DOHH2 (cell line): Measurements from ENCODE around the gene TSPAN8.
"Not testable (repeated sequence)": the region's sequence is repeated elsewhere in the genome, so short reads cannot be mapped to it uniquely, and the experiment has no call there.

Experiments used
- H3F3A ChIP-seq: fragments of 200-600 bp; sonication (generic), shearing (Covaris generic); 2 replicates; pipeline ENCODE4 v1.6.0; 2016; ENCODE audit warnings: antibody characterized with exemption, mild to moderate bottlenecking; ENCODE audit not compliant: control insufficient read depth, insufficient read depth
- H3K27ac ChIP-seq: fragments of 200-600 bp; sonication (generic); 2 replicates; pipeline ENCODE4 v1.5.1; 2014; ENCODE audit warnings: low read depth, mild to moderate bottlenecking, low read length, moderate library complexity
- H3K27me3 ChIP-seq: fragments of 200-600 bp; sonication (generic); 2 replicates; pipeline ENCODE4 v1.6.1; 2014; ENCODE audit warnings: mild to moderate bottlenecking, low read length, mixed read lengths; ENCODE audit not compliant: control insufficient read depth
- H3K36me3 ChIP-seq: fragments of 200-600 bp; sonication (generic); 2 replicates; pipeline ENCODE4 v1.6.1; 2014; ENCODE audit warnings: mild to moderate bottlenecking, low read length, moderate library complexity, mixed read lengths; ENCODE audit not compliant: control insufficient read depth
- H3K4me1 ChIP-seq: fragments of 200-600 bp; sonication (generic); 2 replicates; pipeline ENCODE4 v1.6.1; 2014; ENCODE audit warnings: mild to moderate bottlenecking, low read length, mixed read lengths; ENCODE audit not compliant: control insufficient read depth
- H3K4me2 ChIP-seq: fragments of 200-600 bp; sonication (generic); 2 replicates; pipeline ENCODE4 v1.6.0; 2014; ENCODE audit warnings: mild to moderate bottlenecking, low read length, moderate library complexity
- H3K4me3 ChIP-seq: fragments of 200-600 bp; sonication (generic); 2 replicates; pipeline ENCODE4 v1.5.1; 2014; ENCODE audit warnings: mild to moderate bottlenecking, low read length, mixed read lengths
- H3K79me2 ChIP-seq: fragments of 200-600 bp; sonication (generic); 2 replicates; pipeline ENCODE4 v1.6.1; 2014; ENCODE audit warnings: mild to moderate bottlenecking, low read length, mixed read lengths; ENCODE audit not compliant: control insufficient read depth
- H3K9me2 ChIP-seq: fragments of 200-600 bp; sonication (generic); replicated peaks from 2 replicates; pipeline ENCODE4 v1.6.1; 2014; ENCODE audit warnings: mild to moderate bottlenecking, low read length, mixed read lengths; ENCODE audit not compliant: control insufficient read depth
- H3K9me3 ChIP-seq: fragments of 200-600 bp; sonication (generic); 2 replicates; pipeline ENCODE4 v1.6.1; 2014; ENCODE audit warnings: antibody characterized with exemption, low read length, mixed read lengths; ENCODE audit not compliant: control insufficient read depth, insufficient read depth
- H4K20me1 ChIP-seq: fragments of 200-600 bp; sonication (generic); 2 replicates; pipeline ENCODE4 v1.6.0; 2014; ENCODE audit warnings: low read depth, mild to moderate bottlenecking, antibody characterized with exemption, low read length, moderate library complexity; ENCODE audit not compliant: control insufficient read depth, insufficient read depth
- CTCF ChIP-seq: fragments of 200-600 bp; sonication (generic); IDR thresholded peaks from one replicate; pipeline ENCODE4 v1.5.1; 2014; ENCODE audit warnings: antibody characterized with exemption, mild to moderate bottlenecking, low read depth, low read length; ENCODE audit not compliant: poor library complexity, severe bottlenecking
- EZH2phosphoT487 ChIP-seq: fragments of 200-600 bp; sonication (generic); IDR thresholded peaks from 2 replicates; pipeline ENCODE4 v1.6.1; 2017; ENCODE audit warnings: borderline replicate concordance, mild to moderate bottlenecking, antibody characterized with exemption, low read length, moderate library complexity, mixed read lengths

The TSPAN8 gene

DNA sequence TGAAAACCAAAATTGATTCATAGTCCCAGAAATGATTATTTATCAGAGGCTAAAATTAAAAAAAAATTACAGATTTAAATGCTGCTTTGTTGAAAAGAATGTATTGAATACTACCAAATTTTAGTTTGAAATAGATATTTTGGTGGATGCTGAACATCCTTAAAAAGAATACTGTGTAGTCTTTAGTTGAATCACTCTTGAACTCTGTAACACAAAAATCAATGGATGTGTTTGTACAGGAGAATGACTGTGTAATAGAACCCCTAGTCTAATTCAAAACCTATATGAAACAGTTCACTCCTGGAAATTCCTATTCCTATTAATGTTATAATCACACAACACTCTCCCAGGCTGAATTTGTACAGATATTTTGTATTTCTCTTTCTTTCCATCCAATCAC is 1.5 kb upstream of the TSPAN8 start:
- Histone ChIP-seq H3K36me3 (no peaks in the 10 kb centered on the region), H4K20me1 (no peaks in the 10 kb centered on the region), H3K4me1 (no peaks in the 10 kb centered on the region), H3K4me3 (no peak overlapping the region), H3K9me2 (no peaks in the 10 kb centered on the region), H3K9me3 (no peaks in the 10 kb centered on the region), H3K4me2 (no peak overlapping the region), H3K27ac (no peak overlapping the region), H3K27me3 (0 out of 2 replicates have a peak, but pooled peaks cover 4% of the 10 kb centered on the region), H3K79me2 (no peaks in the 10 kb centered on the region), H3F3A (no peaks in the 10 kb centered on the region)
- TF ChIP-seq EZH2phosphoT487 = no peak

DNA sequence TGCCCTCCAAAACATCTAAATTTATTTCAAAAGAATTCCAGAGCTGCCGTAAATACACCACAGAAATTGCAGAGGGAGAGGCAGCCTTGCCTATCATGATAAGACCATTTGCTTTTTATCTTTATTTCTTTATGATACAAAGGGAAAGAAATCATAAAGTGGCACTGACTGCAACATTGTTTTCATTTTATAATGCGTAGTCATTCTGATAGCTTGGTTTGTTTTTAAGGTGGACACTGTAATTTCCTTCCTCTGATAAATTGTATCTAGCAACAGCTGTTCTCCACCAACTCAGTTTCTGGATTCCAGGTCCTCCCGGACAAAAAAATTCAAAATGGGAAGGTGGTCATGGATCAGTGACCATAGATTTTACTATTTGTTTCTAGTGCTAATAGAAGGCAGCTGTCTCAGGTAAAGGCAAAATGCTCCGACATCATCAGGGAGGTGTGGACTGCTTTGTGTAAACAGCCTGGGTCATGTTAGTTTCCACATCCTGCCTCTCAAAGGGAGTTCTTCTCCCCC is 623 bp upstream of the TSPAN8 start:
- Histone ChIP-seq H3K4me1 (no peaks in the 10 kb centered on the region), H3K27ac (no peak overlapping the region), H4K20me1 (no peaks in the 10 kb centered on the region)

GRCh38 chr12:71155225-71155624 is 2.6 kb downstream of the TSPAN8 start:
- Histone ChIP-seq H3K79me2 (no peaks in the 10 kb centered on the region), H3K27me3 (0 out of 2 replicates have a peak, but pooled peaks cover 4% of the 10 kb centered on the region), H3K9me2 (no peaks in the 10 kb centered on the region), H3K27ac (no peak overlapping the region), H3F3A (no peaks in the 10 kb centered on the region), H3K4me3 (no peak overlapping the region), H3K36me3 (no peaks in the 10 kb centered on the region), H4K20me1 (no peaks in the 10 kb centered on the region), H3K4me2 (no peak overlapping the region), H3K4me1 (no peaks in the 10 kb centered on the region), H3K9me3 (no peaks in the 10 kb centered on the region)
- TF ChIP-seq CTCF (no peak), EZH2phosphoT487 (no peak)

More for the DNA sequence above, 623 bp upstream of the TSPAN8 start:
- Histone ChIP-seq H3F3A (no peaks in the 10 kb centered on the region), H3K27me3 (0 out of 2 replicates have a peak, but pooled peaks cover 4% of the 10 kb centered on the region), H3K4me3 (no peak overlapping the region), H3K79me2 (no peaks in the 10 kb centered on the region), H3K36me3 (no peaks in the 10 kb centered on the region), H3K4me2 (no peak overlapping the region), H3K9me3 (no peaks in the 10 kb centered on the region), H3K9me2 (no peaks in the 10 kb centered on the region)
- TF ChIP-seq CTCF (no peak), EZH2phosphoT487 (no peak)

DNA sequence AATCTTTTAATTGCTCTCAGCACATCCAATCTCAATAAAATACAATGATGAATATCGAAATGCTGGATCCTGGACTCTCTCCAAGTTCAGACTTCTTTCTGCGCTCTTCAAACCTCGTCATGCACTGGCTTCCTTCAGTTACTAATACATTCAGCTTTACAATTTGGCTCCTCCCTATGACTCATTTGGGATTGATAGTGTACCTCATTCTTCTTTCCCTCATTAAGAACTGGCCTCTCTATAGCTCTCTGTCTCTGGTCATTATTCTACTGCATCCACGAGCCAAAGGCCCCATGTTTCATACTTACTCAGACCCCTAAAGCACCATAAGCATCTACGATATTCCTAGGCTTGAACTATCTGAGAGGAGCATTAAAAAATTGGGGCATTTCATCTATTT is 4.9 kb downstream of the TSPAN8 start:
- TF ChIP-seq EZH2phosphoT487 (no peak), CTCF (no peak)
- Histone ChIP-seq H3K4me2 (no peak overlapping the region), H3K27me3 (0 out of 2 replicates have a peak, but pooled peaks cover 4% of the 10 kb centered on the region), H3K9me3 (no peaks in the 10 kb centered on the region), H3K36me3 (no peaks in the 10 kb centered on the region), H3K4me1 (no peaks in the 10 kb centered on the region), H3F3A (no peaks in the 10 kb centered on the region), H4K20me1 (no peaks in the 10 kb centered on the region), H3K9me2 (no peaks in the 10 kb centered on the region), H3K27ac (no peak overlapping the region), H3K4me3 (no peak overlapping the region), H3K79me2 (no peaks in the 10 kb centered on the region)

GRCh38 chr12:71150041-71150440 is 7.8 kb downstream of the TSPAN8 start:
- not testable (repeated sequence) for H3K27ac ChIP-seq, H3K27me3 ChIP-seq, H3K9me3 ChIP-seq, H3K79me2 ChIP-seq, H3K4me1 ChIP-seq, H3K4me2 ChIP-seq, H3K9me2 ChIP-seq, H3K36me3 ChIP-seq, H3F3A ChIP-seq, H4K20me1 ChIP-seq, H3K4me3 ChIP-seq
